ENCODE measurements around the gene SGTA.

Gene SGTA

DNA sequence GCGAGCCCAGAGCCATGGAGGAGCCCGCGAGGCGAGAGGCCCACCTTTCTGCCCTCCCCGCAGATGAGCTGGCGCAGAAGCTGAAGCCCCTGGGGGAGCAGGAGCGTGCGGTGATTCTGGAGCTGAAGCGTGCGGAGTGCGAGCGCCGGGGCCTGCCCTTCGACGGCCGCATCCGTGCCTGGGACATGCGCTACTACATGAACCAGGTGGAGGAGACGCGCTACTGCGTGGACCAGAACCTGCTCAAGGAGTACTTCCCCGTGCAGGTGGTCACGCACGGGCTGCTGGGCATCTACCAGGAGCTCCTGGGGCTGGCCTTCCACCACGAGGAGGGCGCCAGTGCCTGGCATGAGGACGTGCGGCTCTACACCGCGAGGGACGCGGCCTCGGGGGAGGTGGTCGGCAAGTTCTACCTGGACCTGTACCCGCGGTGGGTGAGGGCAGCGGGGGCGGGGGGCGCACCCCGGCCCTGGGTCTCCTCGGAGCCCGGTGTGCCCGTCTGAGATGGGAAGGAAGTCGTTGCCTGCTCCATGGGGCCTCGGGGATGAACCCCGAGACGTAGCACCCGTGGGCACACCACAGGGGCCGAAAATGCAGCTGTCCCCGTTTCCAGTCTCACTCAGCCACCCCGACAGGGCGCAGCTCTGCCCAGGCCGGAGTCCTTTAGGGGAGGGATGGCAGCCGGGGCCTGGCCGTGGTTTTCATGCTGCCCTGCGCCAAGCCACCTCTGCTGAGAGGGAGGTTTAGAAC, 24.5 kb upstream of the SGTA start:
- TF ChIP-seq, protein P1, sequence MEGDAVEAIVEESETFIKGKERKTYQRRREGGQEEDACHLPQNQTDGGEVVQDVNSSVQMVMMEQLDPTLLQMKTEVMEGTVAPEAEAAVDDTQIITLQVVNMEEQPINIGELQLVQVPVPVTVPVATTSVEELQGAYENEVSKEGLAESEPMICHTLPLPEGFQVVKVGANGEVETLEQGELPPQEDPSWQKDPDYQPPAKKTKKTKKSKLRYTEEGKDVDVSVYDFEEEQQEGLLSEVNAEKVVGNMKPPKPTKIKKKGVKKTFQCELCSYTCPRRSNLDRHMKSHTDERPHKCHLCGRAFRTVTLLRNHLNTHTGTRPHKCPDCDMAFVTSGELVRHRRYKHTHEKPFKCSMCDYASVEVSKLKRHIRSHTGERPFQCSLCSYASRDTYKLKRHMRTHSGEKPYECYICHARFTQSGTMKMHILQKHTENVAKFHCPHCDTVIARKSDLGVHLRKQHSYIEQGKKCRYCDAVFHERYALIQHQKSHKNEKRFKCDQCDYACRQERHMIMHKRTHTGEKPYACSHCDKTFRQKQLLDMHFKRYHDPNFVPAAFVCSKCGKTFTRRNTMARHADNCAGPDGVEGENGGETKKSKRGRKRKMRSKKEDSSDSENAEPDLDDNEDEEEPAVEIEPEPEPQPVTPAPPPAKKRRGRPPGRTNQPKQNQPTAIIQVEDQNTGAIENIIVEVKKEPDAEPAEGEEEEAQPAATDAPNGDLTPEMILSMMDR (IDR thresholded peaks at IDR 0.05; ENCODE audit: low read depth, low read length) = no peak
- DNase-seq (ENCODE audit: extremely low read depth, low read depth) = no peak

DNA sequence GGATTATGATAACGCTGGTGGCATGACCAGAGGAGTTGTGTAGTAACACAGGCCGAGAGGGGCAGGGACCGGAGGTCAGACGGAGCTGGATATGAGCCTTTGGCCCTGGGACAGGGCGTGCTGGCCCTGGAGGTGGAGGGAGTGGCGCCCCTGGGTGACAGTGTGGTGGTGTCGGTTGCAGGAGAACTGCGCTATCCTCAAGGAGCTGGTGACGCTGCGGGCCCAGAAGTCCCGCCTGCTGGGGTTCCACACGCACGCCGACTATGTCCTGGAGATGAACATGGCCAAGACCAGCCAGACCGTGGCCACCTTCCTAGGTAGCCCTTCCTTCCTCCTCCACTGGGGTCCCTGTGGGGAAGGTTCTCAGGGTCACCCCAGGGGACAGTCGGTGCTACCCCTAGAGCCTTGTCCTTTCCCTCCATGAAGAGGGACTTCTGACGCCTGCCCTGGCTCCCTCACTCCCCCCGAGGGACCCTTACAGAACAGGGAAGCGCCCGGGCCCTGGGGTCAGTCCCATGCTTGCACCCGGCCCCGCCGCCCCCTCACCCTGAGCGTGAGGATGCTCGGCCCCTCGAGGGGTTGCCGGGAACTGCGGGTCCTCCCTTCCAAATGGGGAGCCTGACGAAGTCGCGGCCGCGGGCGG, 23.8 kb upstream of the SGTA start:
- DNase-seq (ENCODE audit: extremely low read depth, low read depth) = no peak
- TF ChIP-seq, protein P1 (IDR thresholded peaks at IDR 0.05; ENCODE audit: low read depth, low read length) = no peak

DNA sequence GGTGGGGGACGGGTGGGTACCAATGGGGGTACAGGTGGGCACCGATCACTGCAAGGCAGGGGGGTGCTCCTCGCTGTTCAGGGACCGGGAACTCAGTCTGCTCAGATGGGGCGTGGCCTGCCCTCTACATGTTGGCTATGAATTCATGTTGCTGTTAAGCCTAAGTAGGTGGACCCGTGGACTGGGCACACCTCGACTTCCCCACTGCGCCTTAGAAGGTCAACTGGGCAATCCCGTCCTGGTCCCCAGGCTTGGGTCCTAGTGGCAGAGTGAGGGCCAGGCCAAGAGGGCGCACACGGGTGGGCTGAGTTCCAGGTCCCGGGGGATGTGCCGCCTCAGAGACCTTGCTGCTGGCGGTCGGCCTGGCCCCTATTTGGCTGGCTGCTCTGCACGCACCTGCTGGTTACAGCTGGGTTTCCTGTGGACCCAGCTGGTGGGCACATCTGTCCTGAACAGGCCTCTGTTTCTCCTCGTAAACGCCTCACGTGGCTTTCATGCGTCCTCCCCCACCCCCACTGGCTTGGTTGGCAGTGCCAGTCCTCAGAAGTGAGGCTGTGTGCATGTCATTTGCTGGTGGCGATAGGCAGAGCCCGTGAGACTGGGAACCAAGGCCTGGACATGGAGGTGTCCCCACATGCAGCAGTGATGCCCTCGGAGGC, 23.0 kb upstream of the SGTA start:
- TF ChIP-seq, protein P1 (IDR thresholded peaks at IDR 0.05; ENCODE audit: low read depth, low read length) = no peak
- no peak for DNase-seq (ENCODE audit: extremely low read depth, low read depth)

DNA sequence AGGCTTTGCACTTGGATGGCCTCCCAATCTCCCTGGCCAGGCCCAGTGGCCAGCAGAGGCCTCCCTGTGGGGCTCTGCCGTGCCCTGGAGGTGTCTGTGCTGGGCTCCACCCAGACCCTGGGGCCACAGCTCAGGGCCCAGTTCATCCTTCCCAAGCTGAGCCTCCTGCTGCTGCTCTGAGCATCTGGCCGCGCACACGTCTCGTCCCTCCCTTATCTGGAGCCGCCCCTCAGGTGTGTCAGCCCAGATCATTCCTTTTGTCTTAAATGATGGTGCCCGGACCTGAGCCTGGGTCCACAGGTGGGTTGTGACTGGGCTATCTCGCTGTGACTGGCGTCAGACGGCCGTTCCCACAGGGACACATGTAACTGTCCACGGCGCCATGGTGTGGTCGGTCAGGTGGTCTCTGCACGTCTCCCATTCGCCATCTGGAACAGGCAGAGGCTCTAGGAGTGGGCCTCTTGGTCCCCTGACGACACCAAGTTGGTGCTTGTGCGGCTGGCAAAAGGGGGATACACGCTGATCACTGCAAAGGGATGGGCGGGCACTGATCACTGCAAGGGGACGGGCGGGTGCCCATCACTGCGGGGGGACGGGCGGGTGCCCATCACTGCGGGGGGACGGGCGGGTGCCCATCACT, 22.3 kb upstream of the SGTA start:
- TF ChIP-seq, protein P1 (IDR thresholded peaks at IDR 0.05; ENCODE audit: low read depth, low read length) = no peak

DNA sequence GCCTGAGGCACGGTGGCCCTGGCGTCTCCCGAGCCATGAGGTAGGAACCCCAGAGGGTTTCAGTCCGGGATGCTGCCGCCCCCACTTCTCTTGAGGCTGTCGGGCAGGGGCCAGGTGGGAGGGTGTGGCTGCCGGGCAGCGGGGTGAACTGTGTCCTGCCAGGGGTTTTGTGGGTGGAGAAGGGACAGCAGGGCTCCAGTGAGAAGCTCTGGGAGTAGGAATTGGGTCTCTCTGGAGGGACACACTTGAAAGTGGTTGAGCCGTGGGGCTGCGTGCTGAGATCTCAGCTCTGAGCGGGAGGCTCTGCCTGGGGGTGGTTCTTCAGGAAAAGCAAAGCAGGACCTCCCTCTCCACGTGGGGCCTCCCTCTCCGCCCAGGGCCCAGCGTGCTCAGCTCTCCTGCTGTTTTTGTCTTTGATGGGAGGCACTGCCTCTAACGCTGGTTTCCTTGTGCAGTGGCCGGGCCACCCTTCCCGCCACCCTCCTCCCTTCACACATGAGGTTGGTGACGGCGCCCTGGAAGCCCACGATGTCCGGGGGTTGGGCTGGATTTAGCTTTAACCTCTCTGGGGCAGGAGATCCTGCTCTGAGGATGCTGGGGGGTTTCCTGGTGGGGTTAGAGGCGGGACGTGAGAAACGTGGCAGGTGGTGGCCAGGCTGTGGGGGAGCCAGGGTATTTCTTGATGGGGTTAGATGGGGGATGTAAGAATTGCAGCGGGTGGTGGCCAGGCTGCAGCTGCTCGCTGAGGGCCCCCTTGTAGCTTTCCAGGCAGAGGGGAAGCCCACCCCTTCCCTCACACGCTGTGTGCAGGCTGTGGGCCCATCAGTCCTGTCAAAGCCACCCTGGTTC, 21.3 kb upstream of the SGTA start:
- TF ChIP-seq, protein P1 (IDR thresholded peaks at IDR 0.05; ENCODE audit: low read depth, low read length) = no peak
- DNase-seq (ENCODE audit: extremely low read depth, low read depth) = no peak

More for the DNA sequence above, 22.3 kb upstream of the SGTA start:
- DNase-seq (ENCODE audit: extremely low read depth, low read depth) = no peak

DNA sequence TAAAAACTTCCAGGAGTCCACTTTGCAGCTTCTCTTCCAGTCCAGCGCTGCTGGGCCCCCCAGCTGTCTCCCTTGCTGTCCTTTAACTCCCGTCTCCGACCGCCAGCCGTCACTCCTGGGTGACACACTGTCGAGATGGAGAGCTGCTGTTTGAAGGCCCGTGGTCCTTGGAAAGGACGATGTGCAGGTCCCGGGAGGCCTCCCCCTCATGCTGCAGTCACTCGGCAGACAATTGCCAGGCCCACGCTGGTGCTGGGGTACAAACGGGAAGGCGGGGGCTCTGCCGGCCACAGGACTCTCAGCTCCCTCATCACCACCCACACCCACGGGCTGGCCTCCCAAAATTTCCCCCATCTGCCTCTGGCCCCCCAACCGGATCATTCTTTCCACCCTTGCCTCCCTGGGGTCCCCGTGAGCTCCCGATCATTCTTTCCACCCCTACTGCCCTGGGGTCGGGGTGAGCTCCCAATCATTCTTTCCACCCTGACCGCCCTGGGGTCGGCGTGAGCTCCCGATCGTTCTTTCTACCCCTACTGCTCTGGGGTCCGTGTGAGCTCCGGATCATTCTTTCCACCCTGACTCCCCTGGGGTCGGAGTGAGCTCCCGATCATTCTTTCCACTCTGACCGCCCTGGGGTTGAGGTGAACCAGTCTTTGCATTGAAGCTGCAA, 20.5 kb upstream of the SGTA start:
- TF ChIP-seq, protein P1 (IDR thresholded peaks at IDR 0.05; ENCODE audit: low read depth, low read length) = no peak
- DNase-seq (ENCODE audit: extremely low read depth, low read depth) = no peak

All from AG09319 (cell line).